GM23338 (cell line): ENCODE data around the gene IRF3. TPM values are rescaled to one million over a fixed set of nuclear protein-coding genes. Genes with fewer than 3 reads are reported as not detected.

Experiments used
- ATAC-seq: fragments of 200-7000 bp; cut with Tn5 transposase; 3 replicates; pipeline ENCODE4 v1.9.1; 2020
- DNase-seq: peaks from one replicate; pipeline ENCODE4 v3.0.0-alpha.2; 2015; ENCODE audit warnings: low spot score
- H2AFZ ChIP-seq: fragments of 200-600 bp; sonication (generic); 2 replicates; pipeline ENCODE4 v1.8.0; 2016; ENCODE audit warnings: antibody characterized with exemption, mild to moderate bottlenecking, moderate library complexity
- H3F3A ChIP-seq: fragments of 200-600 bp; sonication (generic); replicated peaks from 2 replicates; pipeline ENCODE4 v1.8.0; 2017; ENCODE audit warnings: antibody characterized with exemption, mixed run types, low read depth
- H3K27ac ChIP-seq: fragments of 200-600 bp; sonication (generic); 2 replicates; pipeline ENCODE4 v1.6.1; 2016; ENCODE audit warnings: low read depth
- H3K27me3 ChIP-seq: fragments of 200-600 bp; sonication (generic); 2 replicates; pipeline ENCODE4 v1.8.0; 2016; ENCODE audit warnings: mild to moderate bottlenecking, mixed run types, moderate library complexity; ENCODE audit not compliant: insufficient read depth
- H3K36me3 ChIP-seq: fragments of 200-600 bp; sonication (generic); 2 replicates; pipeline ENCODE4 v1.8.0; 2016; ENCODE audit warnings: mild to moderate bottlenecking; ENCODE audit not compliant: insufficient read depth
- H3K4me1 ChIP-seq: fragments of 200-600 bp; sonication (generic); 2 replicates; pipeline ENCODE4 v1.8.0; 2016; ENCODE audit warnings: mild to moderate bottlenecking, moderate library complexity; ENCODE audit not compliant: insufficient read depth
- H3K4me2 ChIP-seq: fragments of 200-600 bp; sonication (generic); 2 replicates; pipeline ENCODE4 v1.7.1; 2017; ENCODE audit warnings: mixed run types
- H3K4me3 ChIP-seq: fragments of 200-600 bp; sonication (generic); 2 replicates; pipeline ENCODE4 v1.6.1; 2016; ENCODE audit warnings: mixed run types
- H3K79me2 ChIP-seq: fragments of 200-600 bp; sonication (generic); replicated peaks from 2 replicates; pipeline ENCODE4 v1.8.0; 2017; ENCODE audit warnings: mild to moderate bottlenecking; ENCODE audit not compliant: insufficient read depth
- H3K9me2 ChIP-seq: fragments of 200-600 bp; sonication (generic); 2 replicates; pipeline ENCODE4 v1.8.0; 2017; ENCODE audit not compliant: insufficient read depth
- H4K20me1 ChIP-seq: fragments of 200-600 bp; sonication (generic); replicated peaks from 2 replicates; pipeline ENCODE4 v1.8.0; 2017; ENCODE audit warnings: mild to moderate bottlenecking; ENCODE audit not compliant: insufficient read depth
- H3K27ac Mint-ChIP-seq: 2 replicates; pipeline ENCODE4 v1.8.0; 2020; ENCODE audit warnings: inconsistent platforms, mild to moderate bottlenecking, moderate library complexity, mixed read lengths
- H3K27me3 Mint-ChIP-seq: 3 replicates; pipeline ENCODE4 v1.8.0; 2022; ENCODE audit warnings: low read depth, mild to moderate bottlenecking, moderate library complexity, mixed read lengths, inconsistent platforms; ENCODE audit not compliant: insufficient read depth, poor library complexity
- H3K36me3 Mint-ChIP-seq: 3 replicates; pipeline ENCODE4 v1.8.0; 2021; ENCODE audit warnings: low read depth, mild to moderate bottlenecking, inconsistent platforms, moderate library complexity, mixed read lengths
- H3K4me1 Mint-ChIP-seq: 3 replicates; pipeline ENCODE4 v1.8.0; 2020; ENCODE audit warnings: mild to moderate bottlenecking, inconsistent platforms, mixed read lengths
- H3K4me3 Mint-ChIP-seq: 3 replicates; pipeline ENCODE4 v1.8.0; 2021; ENCODE audit warnings: moderate library complexity, mild to moderate bottlenecking, inconsistent platforms, mixed read lengths
- H3K9me3 Mint-ChIP-seq: 3 replicates; pipeline ENCODE4 v1.8.0; 2020; ENCODE audit warnings: moderate library complexity, mild to moderate bottlenecking, inconsistent platforms, mixed read lengths
- CREB1 ChIP-seq: fragments of 250-450 bp; sonication (Bioruptor Pico); IDR thresholded peaks from 2 replicates; pipeline ENCODE4 v1.5.0; 2020; ENCODE audit warnings: low read depth, mild to moderate bottlenecking, moderate library complexity
- EZH2 ChIP-seq: fragments of 200-600 bp; sonication (generic); IDR thresholded peaks from one replicate; pipeline ENCODE4 v1.8.0; 2017; ENCODE audit warnings: antibody characterized with exemption, mild to moderate bottlenecking, low read depth; ENCODE audit not compliant: unreplicated experiment
- EZH2phosphoT487 ChIP-seq: fragments of 200-600 bp; sonication (generic); IDR thresholded peaks from one replicate; pipeline ENCODE4 v1.8.1; 2018; ENCODE audit warnings: antibody characterized with exemption; ENCODE audit not compliant: unreplicated experiment
- JUNB ChIP-seq: IDR thresholded peaks from one replicate; pipeline ENCODE4 v1.6.1; 2016; ENCODE audit warnings: antibody characterized with exemption; ENCODE audit not compliant: unreplicated experiment
- NANOG ChIP-seq: IDR thresholded peaks from 2 replicates; pipeline ENCODE4 v1.6.1; 2016; ENCODE audit warnings: antibody characterized with exemption, borderline replicate concordance
- POLR2AphosphoS5 ChIP-seq: IDR thresholded peaks from 2 replicates; pipeline ENCODE4 v1.6.1; 2016; ENCODE audit warnings: antibody characterized with exemption, low read depth
- ZNF114 ChIP-seq: fragments of 250-450 bp; sonication (Bioruptor Pico); IDR thresholded peaks from 2 replicates; pipeline ENCODE4 v1.5.0; 2020; ENCODE audit warnings: mild to moderate bottlenecking, moderate library complexity
- ZNF331 ChIP-seq: fragments of 250-450 bp; sonication (Bioruptor Pico); IDR thresholded peaks from 2 replicates; pipeline ENCODE4 v1.5.0; 2020; ENCODE audit warnings: low read depth, mild to moderate bottlenecking, moderate library complexity
- polyA plus RNA-seq: library from polyadenylated mRNA; unstranded; fragments of >200 nt; fragmentation: Nextera tagmentation; extraction: Ambion mirVana; gene quantifications from 2 replicates; pipeline ENCODE4 v1.2.1, GENCODE V29; 2016
- total RNA-seq: library from RNA; depleted of rRNA; stranded (reverse); fragments of >200 nt; shearing (Covaris generic); gene quantifications from 2 replicates; pipeline ENCODE4 v1.2.3, GENCODE V29; 2014
- TF ChIP-seq, protein P1 (sequence below), 2 experiments: fragments of 200-600 bp in 1 of 2; sonication (generic) in 1 of 2; conservative IDR thresholded peaks; 2 replicates each; pipeline versions ENCODE4 v1.5.1 to v1.6.1; 2016 to 2017; ENCODE audit warnings: antibody characterized with exemption in 2 of 2, low read depth in 2 of 2, mild to moderate bottlenecking in 2 of 2, moderate library complexity in 1 of 2
- TF ChIP-seq, protein P2 (sequence below): IDR thresholded peaks from one replicate; pipeline ENCODE4 v1.6.1; 2018; ENCODE audit warnings: antibody characterized with exemption; ENCODE audit not compliant: unreplicated experiment
- TF ChIP-seq, protein P3 (sequence below): IDR thresholded peaks from 2 replicates; pipeline ENCODE4 v1.6.1; 2016; ENCODE audit warnings: antibody characterized with exemption

Gene IRF3
- total and polyA plus RNA-seq, 2 experiments from 2014 or later, result 57.4 to 164 TPM

DNA sequence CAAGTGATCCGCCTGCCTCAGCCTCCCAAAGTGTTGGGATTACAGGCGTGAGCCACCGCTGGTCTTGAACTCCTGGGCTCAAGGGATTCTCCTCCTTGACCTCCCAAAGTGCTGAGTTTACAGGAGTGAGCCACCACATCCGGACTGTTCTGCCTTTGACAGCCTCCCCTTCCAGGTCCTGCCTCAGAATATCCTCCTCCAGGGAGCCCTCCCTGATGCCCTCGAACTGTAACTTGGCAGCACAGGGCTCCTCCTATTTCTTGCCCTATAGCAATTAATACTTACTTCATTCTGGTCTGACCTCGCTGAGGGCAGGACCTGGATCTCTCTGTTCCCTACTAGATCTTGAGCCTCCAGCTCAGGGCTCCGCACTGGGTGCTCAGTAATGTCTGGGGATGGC lies 31.2 kb upstream of the IRF3 start (continued):
- TF ChIP-seq, protein P1, sequence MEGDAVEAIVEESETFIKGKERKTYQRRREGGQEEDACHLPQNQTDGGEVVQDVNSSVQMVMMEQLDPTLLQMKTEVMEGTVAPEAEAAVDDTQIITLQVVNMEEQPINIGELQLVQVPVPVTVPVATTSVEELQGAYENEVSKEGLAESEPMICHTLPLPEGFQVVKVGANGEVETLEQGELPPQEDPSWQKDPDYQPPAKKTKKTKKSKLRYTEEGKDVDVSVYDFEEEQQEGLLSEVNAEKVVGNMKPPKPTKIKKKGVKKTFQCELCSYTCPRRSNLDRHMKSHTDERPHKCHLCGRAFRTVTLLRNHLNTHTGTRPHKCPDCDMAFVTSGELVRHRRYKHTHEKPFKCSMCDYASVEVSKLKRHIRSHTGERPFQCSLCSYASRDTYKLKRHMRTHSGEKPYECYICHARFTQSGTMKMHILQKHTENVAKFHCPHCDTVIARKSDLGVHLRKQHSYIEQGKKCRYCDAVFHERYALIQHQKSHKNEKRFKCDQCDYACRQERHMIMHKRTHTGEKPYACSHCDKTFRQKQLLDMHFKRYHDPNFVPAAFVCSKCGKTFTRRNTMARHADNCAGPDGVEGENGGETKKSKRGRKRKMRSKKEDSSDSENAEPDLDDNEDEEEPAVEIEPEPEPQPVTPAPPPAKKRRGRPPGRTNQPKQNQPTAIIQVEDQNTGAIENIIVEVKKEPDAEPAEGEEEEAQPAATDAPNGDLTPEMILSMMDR (conservative IDR thresholded peaks at IDR 0.05; ENCODE audit: low read depth in 2 of 2), result no peak
- TF ChIP-seq JUNB, result no peak
- TF ChIP-seq, protein P2, sequence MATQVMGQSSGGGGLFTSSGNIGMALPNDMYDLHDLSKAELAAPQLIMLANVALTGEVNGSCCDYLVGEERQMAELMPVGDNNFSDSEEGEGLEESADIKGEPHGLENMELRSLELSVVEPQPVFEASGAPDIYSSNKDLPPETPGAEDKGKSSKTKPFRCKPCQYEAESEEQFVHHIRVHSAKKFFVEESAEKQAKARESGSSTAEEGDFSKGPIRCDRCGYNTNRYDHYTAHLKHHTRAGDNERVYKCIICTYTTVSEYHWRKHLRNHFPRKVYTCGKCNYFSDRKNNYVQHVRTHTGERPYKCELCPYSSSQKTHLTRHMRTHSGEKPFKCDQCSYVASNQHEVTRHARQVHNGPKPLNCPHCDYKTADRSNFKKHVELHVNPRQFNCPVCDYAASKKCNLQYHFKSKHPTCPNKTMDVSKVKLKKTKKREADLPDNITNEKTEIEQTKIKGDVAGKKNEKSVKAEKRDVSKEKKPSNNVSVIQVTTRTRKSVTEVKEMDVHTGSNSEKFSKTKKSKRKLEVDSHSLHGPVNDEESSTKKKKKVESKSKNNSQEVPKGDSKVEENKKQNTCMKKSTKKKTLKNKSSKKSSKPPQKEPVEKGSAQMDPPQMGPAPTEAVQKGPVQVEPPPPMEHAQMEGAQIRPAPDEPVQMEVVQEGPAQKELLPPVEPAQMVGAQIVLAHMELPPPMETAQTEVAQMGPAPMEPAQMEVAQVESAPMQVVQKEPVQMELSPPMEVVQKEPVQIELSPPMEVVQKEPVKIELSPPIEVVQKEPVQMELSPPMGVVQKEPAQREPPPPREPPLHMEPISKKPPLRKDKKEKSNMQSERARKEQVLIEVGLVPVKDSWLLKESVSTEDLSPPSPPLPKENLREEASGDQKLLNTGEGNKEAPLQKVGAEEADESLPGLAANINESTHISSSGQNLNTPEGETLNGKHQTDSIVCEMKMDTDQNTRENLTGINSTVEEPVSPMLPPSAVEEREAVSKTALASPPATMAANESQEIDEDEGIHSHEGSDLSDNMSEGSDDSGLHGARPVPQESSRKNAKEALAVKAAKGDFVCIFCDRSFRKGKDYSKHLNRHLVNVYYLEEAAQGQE, result no peak
- no peak for TF ChIP-seq ZNF331 (CRISPR knock-in tag)
- no peak for TF ChIP-seq NANOG
- no peak for TF ChIP-seq POLR2AphosphoS5

DNA sequence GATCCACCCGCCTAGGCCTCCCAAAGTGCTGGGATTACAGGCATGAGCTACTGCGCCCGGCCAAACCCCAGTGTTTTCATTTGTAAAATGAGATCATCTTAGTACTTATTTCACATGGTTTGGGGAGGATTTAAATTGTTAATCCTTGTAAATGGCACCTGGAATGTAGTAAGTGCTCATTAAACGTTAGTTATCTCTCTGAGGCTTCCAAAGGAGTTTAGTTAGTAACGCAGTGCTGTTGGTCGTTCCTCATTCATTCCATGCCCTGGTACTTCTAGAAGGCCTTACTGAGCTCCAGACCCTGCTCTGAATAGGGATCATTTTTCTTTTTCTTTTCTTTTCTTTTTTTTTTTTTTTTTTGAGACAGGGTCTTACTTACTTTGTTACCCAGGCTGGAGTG lies 30.5 kb upstream of the IRF3 start:
- ATAC-seq, result no peak

More for the DNA sequence above, 30.5 kb upstream of the IRF3 start:
- H4K20me1 ChIP-seq, result peaks cover 6% of the 10 kb centered on the region; the same call in 1 of the 2 replicates
- peaks cover 34% of the 10 kb centered on the region for H3K36me3 Mint-ChIP-seq
- peaks cover 6% of the 10 kb centered on the region for H3K79me2 ChIP-seq
- H3K4me3 Mint-ChIP-seq, result no peak overlapping the region
- TF ChIP-seq ZNF114 (CRISPR knock-in tag) (no peak), EZH2 (no peak), CREB1 (CRISPR knock-in tag) (no peak), POLR2AphosphoS5 (no peak), JUNB (no peak), NANOG (no peak), EZH2phosphoT487 (no peak)
- TF ChIP-seq, protein P2, result no peak
- TF ChIP-seq, protein P3, sequence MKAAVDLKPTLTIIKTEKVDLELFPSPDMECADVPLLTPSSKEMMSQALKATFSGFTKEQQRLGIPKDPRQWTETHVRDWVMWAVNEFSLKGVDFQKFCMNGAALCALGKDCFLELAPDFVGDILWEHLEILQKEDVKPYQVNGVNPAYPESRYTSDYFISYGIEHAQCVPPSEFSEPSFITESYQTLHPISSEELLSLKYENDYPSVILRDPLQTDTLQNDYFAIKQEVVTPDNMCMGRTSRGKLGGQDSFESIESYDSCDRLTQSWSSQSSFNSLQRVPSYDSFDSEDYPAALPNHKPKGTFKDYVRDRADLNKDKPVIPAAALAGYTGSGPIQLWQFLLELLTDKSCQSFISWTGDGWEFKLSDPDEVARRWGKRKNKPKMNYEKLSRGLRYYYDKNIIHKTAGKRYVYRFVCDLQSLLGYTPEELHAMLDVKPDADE, result no peak
- TF ChIP-seq, protein P1 (conservative IDR thresholded peaks at IDR 0.05; ENCODE audit: low read depth in 2 of 2), result no peak
- peaks cover 14% of the 10 kb centered on the region for H3K27me3 Mint-ChIP-seq
- peaks cover 3% of the 10 kb centered on the region; the same call in 1 of the 2 replicates for H3K36me3 ChIP-seq
- H3K9me3 Mint-ChIP-seq, result no peaks in the 10 kb centered on the region; the same call in 2 of the 3 replicates
- peaks cover 7% of the 10 kb centered on the region for H3K4me1 Mint-ChIP-seq
- H2AFZ ChIP-seq, result no peak overlapping the region
- DNase-seq, result no peak
- H3K4me2 ChIP-seq, result no peak overlapping the region
- no peak overlapping the region for H3K27ac ChIP-seq
- H3K9me2 ChIP-seq, result no peaks in the 10 kb centered on the region
- H3K27ac Mint-ChIP-seq, result no peak overlapping the region
- no peaks in the 10 kb centered on the region for H3K27me3 ChIP-seq
- H3F3A ChIP-seq, result 0 out of 2 replicates have a peak, but pooled peaks cover 7% of the 10 kb centered on the region
- no peak overlapping the region for H3K4me3 ChIP-seq
- H3K4me1 ChIP-seq, result peaks cover 6% of the 10 kb centered on the region; the same call in 1 of the 2 replicates
